Measurements from ENCODE around the gene KCNAB3.

KCNAB3 gene

GRCh38 chr17:7929158-7930023 is at the start of gene KCNAB3:
Gene KCNAB3, minus strand, starts transcription at chr17:7929856. Its CDS starts 421 bp downstream, at chr17:7929435.
- peak within 1 kb of the TSS; percentile 50 for H3K4me3 ChIP-seq (replicated peaks; ENCODE audit: low read depth, low read length)
- TF ChIP-seq CTCF (IDR thresholded peaks at IDR 0.05; ENCODE audit: low read depth, low read length, missing control alignments) = no peak
- DNase-seq (ENCODE audit: extremely low read depth, low read depth) = peak; percentile 39

- H3K4me3 ChIP-seq (replicated peaks; ENCODE audit: low read depth, low read length) = no peak overlapping the region
- no peak for TF ChIP-seq CTCF (IDR thresholded peaks at IDR 0.05; ENCODE audit: low read depth, low read length, missing control alignments)
- DNase-seq (ENCODE audit: extremely low read depth, low read depth) = no peak
These were observed 48.1 kb upstream of the KCNAB3 start for GRCh38 chr17:7977805-7978204.

- DNase-seq (ENCODE audit: extremely low read depth, low read depth) = no peak
- no peak for TF ChIP-seq CTCF (IDR thresholded peaks at IDR 0.05; ENCODE audit: low read depth, low read length, missing control alignments)
- no peak overlapping the region for H3K4me3 ChIP-seq (replicated peaks; ENCODE audit: low read depth, low read length)
These were observed 47.4 kb upstream of the KCNAB3 start for GRCh38 chr17:7977039-7977438.

- H3K4me3 ChIP-seq (replicated peaks; ENCODE audit: low read depth, low read length) = no peak overlapping the region
- no peak for TF ChIP-seq CTCF (IDR thresholded peaks at IDR 0.05; ENCODE audit: low read depth, low read length, missing control alignments)
- DNase-seq (ENCODE audit: extremely low read depth, low read depth) = no peak
These were observed 45.0 kb upstream of the KCNAB3 start for GRCh38 chr17:7974638-7975131.

GRCh38 chr17:7972131-7972785 is 42.6 kb upstream of the KCNAB3 start:
- no peak overlapping the region for H3K4me3 ChIP-seq (replicated peaks; ENCODE audit: low read depth, low read length)
- DNase-seq (ENCODE audit: extremely low read depth, low read depth) = no peak
- TF ChIP-seq CTCF (IDR thresholded peaks at IDR 0.05; ENCODE audit: low read depth, low read length, missing control alignments) = no peak

- no peak overlapping the region for H3K4me3 ChIP-seq (replicated peaks; ENCODE audit: low read depth, low read length)
- TF ChIP-seq CTCF (IDR thresholded peaks at IDR 0.05; ENCODE audit: low read depth, low read length, missing control alignments) = no peak
- no peak for DNase-seq (ENCODE audit: extremely low read depth, low read depth)
These were observed 42.0 kb upstream of the KCNAB3 start for GRCh38 chr17:7971651-7972050.
